OCI-LY3 (cell line): ENCODE data around the gene PELI2.

Experiments
- H2AFZ ChIP-seq: fragments of 200-600, 300-600 bp; shearing (Covaris generic); 2 replicates; pipeline ENCODE4 v1.6.0; 2014; ENCODE audit warnings: antibody characterized with exemption, low read depth, low read length
- H3K27ac ChIP-seq: fragments of 200-600, 300-600 bp; sonication (generic); 2 replicates; pipeline ENCODE4 v1.5.1; 2014; ENCODE audit warnings: mild to moderate bottlenecking, low read length, moderate library complexity, mixed read lengths
- H3K27me3 ChIP-seq: fragments of 200-600, 300-600 bp; sonication (generic); 2 replicates; pipeline ENCODE4 v1.6.1; 2014; ENCODE audit warnings: low read depth, low read length, mixed read lengths
- H3K36me3 ChIP-seq: fragments of 200-600, 300-600 bp; sonication (generic); replicated peaks from 2 replicates; pipeline ENCODE3; 2014; ENCODE audit warnings: low read depth, low read length, mixed read lengths
- H3K4me1 ChIP-seq: fragments of 300-600, 200-600 bp; sonication (generic); 2 replicates; pipeline ENCODE4 v1.6.1; 2014; ENCODE audit warnings: low read length, mixed read lengths
- H3K4me2 ChIP-seq: fragments of 200-600, 300-600 bp; sonication (generic); 2 replicates; pipeline ENCODE4 v1.6.1; 2014; ENCODE audit warnings: low read length, mixed read lengths
- H3K4me3 ChIP-seq: fragments of 300-600, 200-600 bp; sonication (generic); 2 replicates; pipeline ENCODE4 v1.5.1; 2014; ENCODE audit warnings: antibody characterized with exemption, mild to moderate bottlenecking, low read length, moderate library complexity
- H3K79me2 ChIP-seq: fragments of 300-600, 200-600 bp; shearing (Covaris generic); 2 replicates; pipeline ENCODE4 v1.6.1; 2014; ENCODE audit warnings: mild to moderate bottlenecking, low read length, mixed read lengths
- H3K9ac ChIP-seq: fragments of 300-600, 200-600 bp; shearing (Covaris generic); 2 replicates; pipeline ENCODE4 v1.6.0; 2014; ENCODE audit warnings: mild to moderate bottlenecking, low read length, moderate library complexity
- H3K9me3 ChIP-seq: fragments of 200-600, 300-600 bp; shearing (Covaris generic); 2 replicates; pipeline ENCODE4 v1.6.1; 2014; ENCODE audit warnings: low read length, mixed read lengths; ENCODE audit not compliant: insufficient read depth
- H4K20me1 ChIP-seq: fragments of 200-600, 300-600 bp; sonication (generic); 2 replicates; pipeline ENCODE4 v1.6.1; 2016; ENCODE audit warnings: low read length, mixed read lengths; ENCODE audit not compliant: insufficient read depth
- EZH2phosphoT487 ChIP-seq: fragments of 200-600 bp; shearing (Covaris generic); IDR thresholded peaks from 2 replicates; pipeline ENCODE4 v1.6.1; 2018; ENCODE audit warnings: antibody characterized with exemption, mixed run types, low read depth
- TF ChIP-seq, protein P1 (sequence below): fragments of 200-600, 300-600 bp; sonication (generic); IDR thresholded peaks from 2 replicates; pipeline ENCODE4 v1.5.1; 2014; ENCODE audit warnings: antibody characterized with exemption, low read length, low read depth

Gene PELI2

DNA sequence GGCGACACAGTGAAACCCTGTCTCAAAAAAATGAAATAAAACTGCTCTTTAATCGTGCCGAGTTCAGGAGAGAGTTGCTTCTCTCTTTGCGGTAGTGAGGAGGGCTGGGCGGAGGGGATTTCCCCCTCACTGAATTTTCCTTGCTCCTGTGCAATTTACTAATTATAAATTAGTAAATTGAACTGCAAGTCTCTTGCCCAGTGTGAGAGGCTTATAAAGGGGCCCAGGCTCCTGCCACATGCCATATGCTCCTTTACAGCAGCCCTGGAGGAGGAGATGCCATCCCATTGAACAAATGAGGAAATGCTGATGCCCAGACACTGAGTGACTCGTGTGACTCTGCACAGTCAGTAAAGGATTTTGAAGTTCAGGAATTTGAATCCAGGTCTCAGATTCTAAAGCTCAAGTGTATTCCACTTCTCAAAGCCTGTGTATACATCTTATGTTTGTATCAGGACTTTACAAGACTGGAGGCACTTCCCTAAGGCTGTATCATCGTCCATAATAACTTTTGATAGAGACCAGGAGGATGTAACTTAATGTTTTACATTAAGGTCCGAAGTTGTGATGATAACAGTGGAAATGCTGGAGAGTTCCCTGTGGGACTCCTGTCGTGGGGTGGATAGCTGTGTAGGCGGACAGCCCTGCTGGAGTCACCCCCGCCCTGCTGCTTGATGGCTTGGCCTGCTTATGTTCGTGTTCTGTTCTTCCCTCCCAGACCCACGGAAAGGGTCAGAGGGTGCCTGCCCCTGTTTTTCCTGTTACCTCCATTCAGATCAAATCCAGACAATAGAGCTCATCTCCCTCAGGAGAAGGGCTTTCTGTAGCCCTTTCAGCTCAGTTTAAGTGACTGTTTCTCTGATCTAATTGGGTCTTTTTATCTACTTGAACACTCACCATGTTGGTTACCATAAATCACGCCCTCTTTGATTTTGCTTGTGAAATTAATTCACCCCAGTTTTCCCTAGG is 13.9 kb downstream of the PELI2 start:
- no peaks in the 10 kb centered on the region for H3K36me3 ChIP-seq
- no peaks in the 10 kb centered on the region for H4K20me1 ChIP-seq
- peak overlapping the region; percentile 51 for H3K4me3 ChIP-seq
- peaks cover 40% of the 10 kb centered on the region for H3K27me3 ChIP-seq
- H3K27ac ChIP-seq = no peak overlapping the region
- no peaks in the 10 kb centered on the region for H3K79me2 ChIP-seq
- H2AFZ ChIP-seq = 0 out of 2 replicates have a peak overlapping the region, but pooled peaks have one; percentile 70
- H3K9ac ChIP-seq = no peak overlapping the region
- TF ChIP-seq, protein P1, sequence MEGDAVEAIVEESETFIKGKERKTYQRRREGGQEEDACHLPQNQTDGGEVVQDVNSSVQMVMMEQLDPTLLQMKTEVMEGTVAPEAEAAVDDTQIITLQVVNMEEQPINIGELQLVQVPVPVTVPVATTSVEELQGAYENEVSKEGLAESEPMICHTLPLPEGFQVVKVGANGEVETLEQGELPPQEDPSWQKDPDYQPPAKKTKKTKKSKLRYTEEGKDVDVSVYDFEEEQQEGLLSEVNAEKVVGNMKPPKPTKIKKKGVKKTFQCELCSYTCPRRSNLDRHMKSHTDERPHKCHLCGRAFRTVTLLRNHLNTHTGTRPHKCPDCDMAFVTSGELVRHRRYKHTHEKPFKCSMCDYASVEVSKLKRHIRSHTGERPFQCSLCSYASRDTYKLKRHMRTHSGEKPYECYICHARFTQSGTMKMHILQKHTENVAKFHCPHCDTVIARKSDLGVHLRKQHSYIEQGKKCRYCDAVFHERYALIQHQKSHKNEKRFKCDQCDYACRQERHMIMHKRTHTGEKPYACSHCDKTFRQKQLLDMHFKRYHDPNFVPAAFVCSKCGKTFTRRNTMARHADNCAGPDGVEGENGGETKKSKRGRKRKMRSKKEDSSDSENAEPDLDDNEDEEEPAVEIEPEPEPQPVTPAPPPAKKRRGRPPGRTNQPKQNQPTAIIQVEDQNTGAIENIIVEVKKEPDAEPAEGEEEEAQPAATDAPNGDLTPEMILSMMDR = no peak
- no peak for TF ChIP-seq EZH2phosphoT487
- peak overlapping the region; percentile 60 for H3K4me2 ChIP-seq
- no peaks in the 10 kb centered on the region for H3K9me3 ChIP-seq
- peaks cover 7% of the 10 kb centered on the region for H3K4me1 ChIP-seq

DNA sequence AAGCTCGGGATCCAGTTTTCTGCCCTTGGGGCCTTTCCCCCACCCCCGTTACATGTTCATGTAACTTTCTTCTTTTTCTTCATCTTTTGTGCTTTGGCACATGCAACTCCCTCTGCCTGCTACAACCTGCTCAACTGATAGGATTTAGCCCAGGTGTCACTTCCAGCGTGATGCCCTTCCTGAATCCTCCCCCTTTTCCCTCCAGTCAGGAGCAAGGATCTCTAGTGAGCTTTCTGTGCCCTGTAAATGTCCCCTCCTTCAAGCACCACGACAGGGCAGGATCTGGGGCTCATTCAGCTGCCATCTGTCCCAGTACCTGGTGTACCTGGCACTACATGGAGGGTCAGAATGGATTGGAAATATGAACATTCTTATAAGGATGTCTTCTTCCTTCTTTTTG is 15.3 kb downstream of the PELI2 start:
- Histone ChIP-seq H3K4me3 (no peak overlapping the region), H3K36me3 (no peaks in the 10 kb centered on the region), H3K9me3 (no peaks in the 10 kb centered on the region), H4K20me1 (no peaks in the 10 kb centered on the region), H3K27me3 (peaks cover 50% of the 10 kb centered on the region), H3K9ac (no peak overlapping the region), H3K79me2 (no peaks in the 10 kb centered on the region), H3K4me1 (peaks cover 7% of the 10 kb centered on the region), H3K27ac (no peak overlapping the region), H3K4me2 (no peak overlapping the region), H2AFZ (no peak overlapping the region)
- TF ChIP-seq, protein P1 = no peak
- TF ChIP-seq EZH2phosphoT487 = no peak

DNA sequence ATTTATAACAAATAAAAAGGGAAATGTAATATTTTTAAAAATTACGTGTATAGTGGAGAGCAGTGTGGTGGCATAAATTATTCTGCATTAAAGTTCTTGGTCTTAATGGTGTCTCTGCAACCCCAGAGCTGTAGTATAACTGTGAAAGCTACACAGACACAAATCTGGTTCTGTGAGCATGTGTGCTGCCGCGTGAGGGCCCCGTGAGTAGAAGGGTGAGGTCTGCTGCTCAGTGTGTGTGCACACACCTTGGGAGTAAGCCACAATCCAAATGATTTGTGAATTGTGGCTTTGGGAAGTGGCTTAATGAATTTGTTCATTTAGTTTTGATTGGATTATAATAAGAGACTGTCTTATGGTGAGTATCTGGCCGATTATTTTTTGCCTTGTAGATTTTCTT is 16.8 kb downstream of the PELI2 start:
- Histone ChIP-seq H3K4me2 (no peak overlapping the region), H3K4me3 (no peak overlapping the region), H2AFZ (no peak overlapping the region), H3K79me2 (no peaks in the 10 kb centered on the region), H4K20me1 (no peaks in the 10 kb centered on the region), H3K27me3 (peaks cover 57% of the 10 kb centered on the region), H3K9ac (no peak overlapping the region), H3K4me1 (peaks cover 7% of the 10 kb centered on the region), H3K9me3 (no peaks in the 10 kb centered on the region), H3K36me3 (no peaks in the 10 kb centered on the region), H3K27ac (no peak overlapping the region)
- TF ChIP-seq EZH2phosphoT487 = no peak
- TF ChIP-seq, protein P1 = no peak

DNA sequence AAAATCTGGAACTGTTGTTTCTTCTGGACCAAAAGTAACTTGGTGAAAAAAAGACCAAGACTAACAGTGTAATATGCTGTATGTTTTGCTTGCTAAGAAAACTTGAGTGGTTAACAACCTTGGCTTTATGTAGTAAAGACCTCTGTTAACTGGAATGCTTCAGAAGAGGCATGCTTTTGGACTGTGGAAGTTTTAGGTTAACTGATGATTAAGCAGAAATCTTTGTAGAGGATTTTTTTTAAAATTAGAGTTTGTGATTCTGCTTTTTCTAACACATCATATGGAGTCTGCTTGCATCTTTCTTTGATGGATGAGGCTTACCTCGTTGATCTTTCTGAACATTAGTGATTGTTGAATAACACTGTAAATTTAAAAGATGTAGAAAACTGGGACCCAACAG is 17.5 kb downstream of the PELI2 start:
- H3K9ac ChIP-seq = no peak overlapping the region

More for the DNA sequence above, 17.5 kb downstream of the PELI2 start:
- no peaks in the 10 kb centered on the region for H4K20me1 ChIP-seq
- no peak overlapping the region for H3K4me2 ChIP-seq
- H3K36me3 ChIP-seq = no peaks in the 10 kb centered on the region
- no peak overlapping the region for H3K4me3 ChIP-seq
- H3K9me3 ChIP-seq = no peaks in the 10 kb centered on the region
- H3K4me1 ChIP-seq = peaks cover 7% of the 10 kb centered on the region
- H2AFZ ChIP-seq = no peak overlapping the region
- no peak overlapping the region for H3K27ac ChIP-seq
- no peak for TF ChIP-seq EZH2phosphoT487
- TF ChIP-seq, protein P1 = no peak
- peaks cover 61% of the 10 kb centered on the region for H3K27me3 ChIP-seq
- no peaks in the 10 kb centered on the region for H3K79me2 ChIP-seq
